COLO829 (cell line): ENCODE data around the gene CAMK2A.

Experiments
- DNase-seq: peaks from one replicate; pipeline ENCODE4 v3.0.0; 2012; ENCODE audit warnings: low spot score

Gene CAMK2A

GRCh38 chr5:150316320-150316719, 26.7 kb upstream of the CAMK2A start:
- DNase-seq, result no peak

GRCh38 chr5:150315245-150315644, 25.7 kb upstream of the CAMK2A start:
- DNase-seq, result no peak

- no peak for DNase-seq
Observed at GRCh38 chr5:150313921-150314716, 24.5 kb upstream of the CAMK2A start.

GRCh38 chr5:150313501-150313900, 23.9 kb upstream of the CAMK2A start:
- no peak for DNase-seq

GRCh38 chr5:150312518-150312917, 22.9 kb upstream of the CAMK2A start:
- no peak for DNase-seq

- no peak for DNase-seq
Observed at GRCh38 chr5:150311015-150311692, 21.6 kb upstream of the CAMK2A start.

GRCh38 chr5:150310246-150310645, 20.7 kb upstream of the CAMK2A start:
- DNase-seq, result no peak

GRCh38 chr5:150309886-150310239, 20.3 kb upstream of the CAMK2A start:
- DNase-seq, result no peak

GRCh38 chr5:150309101-150309885, 19.7 kb upstream of the CAMK2A start:
- DNase-seq, result no peak

GRCh38 chr5:150307617-150308426, 18.2 kb upstream of the CAMK2A start:
- peak; percentile 82 for DNase-seq

- no peak for DNase-seq
Observed at GRCh38 chr5:150306775-150307174, 17.2 kb upstream of the CAMK2A start.

GRCh38 chr5:150305557-150305956, 16.0 kb upstream of the CAMK2A start:
- no peak for DNase-seq

- DNase-seq, result no peak
Observed at GRCh38 chr5:150305095-150305494, 15.5 kb upstream of the CAMK2A start.

GRCh38 chr5:150304481-150305081, 15.0 kb upstream of the CAMK2A start:
- DNase-seq, result no peak

GRCh38 chr5:150303660-150304386, 14.2 kb upstream of the CAMK2A start:
- DNase-seq, result no peak

- no peak for DNase-seq
Observed at GRCh38 chr5:150303070-150303615, 13.6 kb upstream of the CAMK2A start.

GRCh38 chr5:150302301-150303069, 12.9 kb upstream of the CAMK2A start, which contains the start of gene ARSI:
Gene ARSI, minus strand, starts transcription at chr5:150302905. Its CDS starts 532 bp downstream, at chr5:150302373.
- no peak for DNase-seq

GRCh38 chr5:150301901-150302300, 12.3 kb upstream of the CAMK2A start:
- DNase-seq, result no peak

GRCh38 chr5:150301170-150301505, 11.6 kb upstream of the CAMK2A start:
- DNase-seq, result no peak
